HG03571 (cell line): ENCODE measurements around the gene TRIM14.
"Not testable (repeated sequence)": the region's sequence is repeated elsewhere in the genome, so short reads cannot be mapped to it uniquely, and the experiment has no call there.

Source experiments
- ATAC-seq: cut with Tn5 transposase; IDR thresholded peaks from one replicate; pipeline ENCODE4 v1.9.1; 2021; ENCODE audit not compliant: unreplicated experiment

Gene TRIM14

GRCh38 chr9:98142182-98142907 is 23.3 kb upstream of the TRIM14 start:
- no peak for ATAC-seq

DNA sequence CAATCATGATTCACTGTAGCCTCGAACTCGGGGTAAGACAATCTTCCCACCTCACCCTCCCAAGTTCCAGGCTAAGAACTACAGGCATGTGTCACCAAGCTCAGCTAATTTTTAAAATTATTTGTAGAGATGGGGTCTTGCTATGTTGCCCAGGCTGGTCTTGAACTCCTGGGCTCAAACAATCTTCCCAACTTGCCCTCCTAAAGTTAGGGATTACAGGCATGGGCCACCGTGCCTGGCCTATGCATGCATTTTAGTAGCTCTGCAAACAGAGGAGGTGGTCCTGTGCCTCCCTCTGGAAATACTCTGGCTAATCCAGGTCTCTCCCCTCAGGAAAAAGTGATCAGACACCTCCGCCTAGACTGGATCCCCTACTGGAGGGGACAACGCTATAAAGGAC is 21.5 kb upstream of the TRIM14 start:
- ATAC-seq = no peak

DNA sequence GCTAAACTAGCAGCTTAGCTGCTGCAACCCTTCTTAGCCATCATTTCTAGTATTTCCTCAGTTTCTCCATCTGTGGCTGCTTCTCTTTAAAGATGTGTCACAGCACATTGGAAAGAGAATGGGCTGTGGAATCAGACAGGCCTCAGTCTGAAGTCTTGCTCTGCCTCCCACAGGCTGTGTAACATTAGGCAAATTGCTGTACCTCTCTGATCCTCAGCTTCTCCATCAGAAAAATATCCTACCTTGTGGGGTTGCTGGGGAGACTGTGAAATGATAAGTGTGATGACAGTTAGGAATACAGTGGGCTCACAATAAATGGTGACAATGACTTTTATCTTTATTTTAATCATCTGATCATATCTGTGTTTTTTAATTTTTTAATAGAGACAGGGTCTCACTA is 17.5 kb upstream of the TRIM14 start:
- no peak for ATAC-seq

DNA sequence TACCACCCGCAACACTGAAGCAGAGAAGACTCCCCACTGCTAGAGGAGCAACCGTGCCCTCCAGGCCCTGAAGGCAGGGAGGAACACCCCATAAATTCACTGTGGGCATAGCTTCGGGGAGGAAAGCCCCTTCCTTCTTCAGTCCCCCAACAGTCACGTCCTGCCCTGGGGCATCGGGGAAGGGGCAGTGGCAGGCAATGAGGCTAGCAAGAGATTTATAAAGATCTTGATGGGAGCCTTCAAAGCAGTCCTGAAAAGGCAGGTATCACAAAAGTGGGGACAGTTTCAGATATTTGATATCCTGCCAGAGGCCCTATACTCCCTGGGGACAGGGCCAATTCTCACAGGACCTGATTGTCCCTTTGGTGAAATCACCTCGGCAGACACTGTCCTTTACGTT is 16.9 kb upstream of the TRIM14 start:
- no peak for ATAC-seq

DNA sequence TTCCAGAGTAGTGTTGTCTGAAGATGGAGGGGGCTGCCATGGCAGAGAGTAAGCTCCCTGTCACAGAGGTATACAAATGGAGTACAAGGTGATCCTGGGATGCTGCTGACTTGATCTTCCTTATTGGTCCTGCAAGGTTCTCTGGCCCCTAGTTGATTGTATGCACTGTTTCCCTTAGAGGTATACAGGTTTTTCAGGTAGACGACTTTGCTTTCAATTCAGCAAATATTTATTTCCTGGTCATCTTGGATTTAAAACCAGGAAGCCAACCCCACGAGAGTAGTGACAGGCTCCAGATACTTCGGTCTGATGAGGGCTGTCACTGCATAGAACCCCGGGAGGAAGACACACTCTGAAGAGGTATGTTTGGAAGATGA is 16.5 kb upstream of the TRIM14 start:
- ATAC-seq = no peak

DNA sequence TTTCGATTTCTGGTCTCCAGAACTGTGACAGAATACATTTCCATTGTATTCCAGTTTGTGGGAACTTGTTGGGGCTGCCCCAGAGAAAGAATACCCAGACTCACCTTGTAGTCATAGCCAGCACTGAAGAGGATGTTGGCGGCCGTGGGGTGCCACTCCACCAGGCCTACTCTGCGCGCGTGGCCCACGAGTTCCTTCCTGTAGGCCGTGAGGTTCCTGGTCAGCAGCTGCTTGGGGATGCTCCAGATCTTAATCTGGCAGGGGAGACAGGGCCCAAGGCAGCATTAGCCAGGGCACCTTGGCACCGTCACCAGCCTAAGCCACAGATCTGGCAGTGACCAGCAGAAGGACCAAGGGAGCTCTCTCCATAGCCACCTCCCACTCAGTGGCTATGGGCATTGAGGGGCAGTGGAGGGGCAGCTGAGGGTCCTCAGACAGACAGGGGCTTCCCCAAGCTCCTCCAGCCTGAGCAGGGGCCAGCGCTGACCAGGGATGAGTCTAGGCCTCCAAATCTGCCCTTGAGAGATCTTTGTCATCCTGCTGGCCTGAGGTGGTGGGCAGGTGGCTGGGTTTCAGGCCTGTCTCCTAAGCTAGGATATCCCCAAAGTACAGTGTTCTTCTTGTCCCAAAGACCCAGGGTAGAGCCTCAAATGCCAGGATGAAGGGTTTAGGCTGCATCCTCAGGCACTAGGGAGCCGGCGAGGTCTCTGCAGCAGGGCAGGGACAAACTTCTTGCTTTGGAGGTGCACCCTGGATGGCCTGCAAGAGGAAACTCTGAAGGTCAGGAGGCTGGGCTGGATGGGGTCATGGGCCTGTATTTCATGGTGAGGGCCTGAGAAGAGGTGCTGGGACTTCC is 15.9 kb upstream of the TRIM14 start:
- no peak for ATAC-seq

DNA sequence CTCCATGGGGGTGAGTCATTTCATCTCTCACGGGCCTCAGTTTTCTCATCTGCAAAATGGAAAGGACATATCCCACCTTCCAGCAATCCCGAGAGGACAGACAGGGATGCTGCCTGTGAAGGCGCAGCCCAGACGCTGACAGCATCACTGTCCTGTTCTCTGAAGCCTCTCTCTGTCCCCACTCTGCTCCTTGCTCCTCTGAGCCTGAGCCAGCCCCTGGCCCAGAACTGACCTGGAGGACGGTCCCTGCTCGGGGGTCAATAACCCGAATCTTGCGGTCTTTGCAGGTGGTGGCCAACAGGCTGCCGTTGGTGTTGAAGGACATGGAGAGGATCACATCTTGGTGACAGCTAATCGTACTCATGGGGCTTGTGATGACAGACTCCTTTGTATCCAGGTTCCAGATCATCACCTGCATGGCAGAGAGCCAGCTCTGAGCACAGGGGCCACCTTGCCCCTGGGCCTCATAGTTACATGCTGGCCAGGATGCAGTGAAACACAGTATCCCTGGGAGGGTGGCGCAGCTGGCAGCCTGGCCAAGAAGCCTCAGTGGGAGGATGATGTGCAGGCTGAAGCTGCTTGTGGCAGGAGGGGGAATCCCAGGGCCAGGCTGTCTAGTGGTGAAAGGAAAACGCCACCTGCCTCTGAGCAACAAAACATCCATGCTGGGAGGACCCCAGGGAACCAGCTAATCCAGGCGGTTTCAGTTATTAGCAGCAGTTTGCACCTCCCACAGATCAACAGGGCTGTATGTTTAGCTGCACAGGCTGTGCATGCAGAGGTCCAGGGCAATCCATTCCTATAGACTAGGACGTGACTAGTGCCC is 14.0 kb upstream of the TRIM14 start:
- no peak for ATAC-seq

- ATAC-seq = no peak
Measured at GRCh38 chr9:98132158-98132557, 13.1 kb upstream of the TRIM14 start.

- no peak for ATAC-seq
Measured at GRCh38 chr9:98130576-98131228, 11.7 kb upstream of the TRIM14 start.

GRCh38 chr9:98130060-98130459 is 11.0 kb upstream of the TRIM14 start:
- ATAC-seq = not testable (repeated sequence)

DNA sequence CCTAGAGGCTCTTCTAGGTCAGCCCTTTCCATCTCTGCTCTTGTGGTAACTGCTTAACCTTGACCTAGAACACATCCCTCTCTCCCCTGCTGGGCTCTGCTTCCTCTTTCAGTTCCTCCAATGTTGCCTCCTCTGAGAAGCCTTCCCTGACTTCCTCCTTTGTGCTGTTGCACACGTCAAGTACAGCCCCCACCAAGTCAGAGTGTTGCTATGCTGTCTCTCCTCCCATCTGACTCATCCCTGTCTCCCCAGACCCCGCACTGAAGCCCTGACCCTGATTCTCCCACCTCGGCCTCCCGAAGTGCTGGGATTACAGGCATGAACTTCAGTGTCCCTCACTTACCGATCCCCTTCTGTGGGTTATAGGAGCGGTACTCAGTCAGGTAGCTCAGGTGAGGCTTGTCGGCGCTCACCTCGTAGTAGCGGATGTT is 10.4 kb upstream of the TRIM14 start:
- ATAC-seq = peak; percentile 69

DNA sequence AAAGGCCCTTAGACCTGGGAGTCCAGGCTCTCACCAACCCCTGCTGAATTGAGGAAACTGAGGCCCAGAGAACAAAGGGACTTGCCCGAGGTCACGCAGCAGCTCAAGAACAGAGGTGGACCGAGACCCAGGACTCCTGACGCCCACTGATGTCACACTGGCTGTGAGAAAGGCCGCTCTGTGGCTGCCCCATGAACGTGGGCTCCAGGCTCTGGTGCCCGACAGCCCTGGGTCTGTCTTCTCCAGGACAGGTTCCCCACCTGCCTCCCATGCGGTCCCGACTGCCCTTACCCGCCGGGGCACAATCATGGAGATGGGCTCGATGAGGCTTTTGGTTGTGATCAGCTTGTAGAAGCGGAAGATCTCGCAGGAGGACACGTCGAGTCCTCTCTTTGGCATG is 9.3 kb upstream of the TRIM14 start:
- no peak for ATAC-seq

GRCh38 chr9:98127226-98127625 is 8.2 kb upstream of the TRIM14 start:
- ATAC-seq = no peak

DNA sequence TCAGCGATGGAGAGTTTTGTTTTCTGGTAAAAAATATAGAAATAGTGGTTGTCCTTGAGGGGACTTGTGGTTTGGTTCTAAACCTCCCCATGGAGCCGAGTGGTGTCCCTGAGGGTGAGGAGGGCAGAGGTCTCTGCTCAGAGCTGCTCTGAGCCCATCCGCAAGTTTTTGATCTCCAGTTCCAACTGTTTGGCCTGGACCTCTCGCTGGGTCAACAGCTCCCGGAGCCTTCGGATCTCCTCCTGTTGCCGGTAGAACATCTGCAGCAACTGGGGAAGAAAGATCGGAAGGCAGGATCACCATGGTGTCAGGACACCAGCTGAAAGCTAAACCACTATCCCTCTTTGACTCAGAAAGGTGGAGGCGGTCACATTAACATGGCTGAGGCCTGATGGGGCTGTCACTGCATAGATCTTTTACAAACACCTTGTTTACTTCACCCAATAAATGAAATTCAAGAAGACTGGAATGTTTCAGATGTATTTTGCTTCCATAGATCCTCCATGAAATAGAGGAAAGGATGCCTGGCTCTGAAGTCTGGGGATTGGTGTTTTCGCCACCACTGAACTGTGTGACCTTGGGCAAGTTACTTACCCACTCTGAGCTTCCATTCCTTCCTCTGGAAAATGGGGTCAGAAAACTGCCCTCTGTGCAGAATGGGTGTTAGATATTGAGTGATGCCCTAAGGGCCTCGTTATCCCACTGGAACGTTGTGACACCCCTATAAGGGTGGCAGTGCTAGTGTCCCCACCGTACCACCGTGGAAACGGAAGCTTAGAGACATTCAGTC is 5.8 kb upstream of the TRIM14 start:
- ATAC-seq = no peak

DNA sequence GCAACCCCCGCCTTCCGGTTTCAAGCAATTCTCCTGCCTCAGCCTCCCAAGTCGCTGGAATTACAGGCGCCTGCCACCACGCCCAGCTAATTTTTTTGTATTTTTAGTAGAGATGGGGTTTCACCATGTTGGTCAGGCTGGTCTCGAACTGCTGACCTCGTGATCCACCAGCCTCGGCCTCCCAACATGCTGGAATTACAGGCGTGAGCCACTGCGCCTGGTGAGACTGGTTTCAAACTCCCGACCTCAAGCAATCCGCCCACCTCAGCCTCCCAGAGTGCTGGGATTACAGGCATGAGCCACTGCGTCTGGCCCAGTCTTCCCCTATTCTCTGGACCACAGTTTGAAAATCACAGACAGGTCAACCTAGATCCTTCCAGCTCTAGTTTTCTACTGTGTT is 5.1 kb upstream of the TRIM14 start:
- not testable (repeated sequence) for ATAC-seq

DNA sequence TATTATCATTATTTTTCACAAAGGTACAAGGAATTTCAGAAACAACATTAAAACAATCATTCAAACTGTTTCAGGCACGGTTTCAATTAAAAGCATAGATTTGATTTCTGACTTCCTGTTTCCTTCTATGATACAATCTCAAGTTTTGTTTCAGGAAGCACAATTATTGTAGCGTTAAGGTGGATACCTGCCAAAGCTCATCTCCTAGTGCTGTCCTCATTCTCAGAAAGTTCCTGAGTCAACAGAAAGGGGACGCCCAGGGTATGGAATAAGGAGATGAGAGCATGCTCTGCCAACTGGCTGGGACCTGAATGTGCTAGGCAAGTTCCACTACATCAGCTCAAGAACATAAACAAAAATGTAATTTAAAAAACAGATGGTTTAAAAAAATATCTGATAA is 2.0 kb upstream of the TRIM14 start:
- no peak for ATAC-seq

DNA sequence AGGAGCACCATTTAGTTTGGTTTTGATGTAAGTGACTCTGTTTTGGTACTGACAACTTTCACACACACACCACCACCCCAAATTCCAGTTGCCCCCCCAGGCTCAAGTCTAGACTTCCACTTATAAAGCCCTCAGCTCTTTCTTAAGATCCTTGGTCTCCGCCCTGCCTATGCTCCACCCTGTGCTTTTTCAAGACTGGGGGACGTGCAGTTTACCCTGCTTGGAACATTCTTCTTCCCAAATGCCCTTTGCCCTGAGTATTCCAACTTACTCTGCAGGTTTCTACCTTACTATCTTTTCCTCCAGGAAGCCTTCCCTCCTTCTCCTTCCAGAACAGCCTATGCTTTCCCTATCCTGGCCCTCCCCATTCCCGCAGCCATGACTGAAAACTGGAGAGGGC is 1.5 kb upstream of the TRIM14 start:
- ATAC-seq = no peak

- ATAC-seq = peak; percentile 33
Measured at GRCh38 chr9:98117984-98118639, 910 bp downstream of the TRIM14 start.

DNA sequence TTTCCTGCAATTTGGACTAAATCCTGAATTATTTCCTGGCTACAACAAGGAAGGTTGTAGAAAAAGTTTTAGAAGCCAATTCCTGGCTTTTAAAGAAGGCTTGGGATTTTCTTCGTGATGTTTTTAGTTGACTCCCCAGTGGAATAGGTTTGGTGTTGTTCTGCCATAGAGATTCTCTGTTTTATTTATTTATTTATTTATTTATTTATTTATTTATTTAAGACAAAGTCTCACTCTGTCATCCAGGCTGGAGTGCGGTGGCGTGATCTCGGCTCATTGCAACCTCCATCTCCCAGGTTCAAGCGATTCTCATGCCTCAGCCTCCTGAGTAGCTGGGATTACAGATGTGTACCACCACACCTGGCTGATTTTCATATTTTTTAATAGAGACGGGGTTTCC is 1.9 kb downstream of the TRIM14 start:
- ATAC-seq = not testable (repeated sequence)

DNA sequence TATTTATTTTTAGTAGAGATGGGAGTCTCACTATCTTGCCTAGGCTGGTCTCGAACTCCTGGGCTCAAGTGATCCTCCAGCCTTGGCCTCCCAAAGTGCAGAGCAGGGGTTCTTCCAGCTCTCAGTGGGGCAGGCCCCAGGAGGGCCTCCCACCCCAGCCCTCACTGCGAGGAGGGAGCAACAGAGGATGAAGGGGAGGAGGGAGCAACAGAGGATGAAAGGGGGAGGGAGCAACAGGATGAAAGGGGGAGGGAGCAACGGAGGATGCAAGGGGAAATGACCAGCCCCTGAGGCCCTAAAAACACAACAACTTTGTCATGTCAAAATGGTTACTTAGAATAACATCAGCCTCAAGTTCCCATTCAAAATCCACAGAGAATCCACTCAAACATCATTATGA is 10.0 kb downstream of the TRIM14 start:
- no peak for ATAC-seq
